Measurements from ENCODE around the gene P3H2. TPM values are rescaled to one million over a fixed set of nuclear protein-coding genes. Genes with fewer than 3 reads are reported as not detected.

P3H2 gene
- total and polyA plus RNA-seq, 2 of the 4 experiments (the other 2 are of a cell fraction), result 54.7 to 64.3 TPM

- Histone ChIP-seq H3K14ac (replicated peaks; ENCODE audit: low read depth, low read length) (0 out of 2 replicates have a peak overlapping the region, but pooled peaks have one; percentile 22), H3K9me1 (ENCODE audit: insufficient read depth, low read length) (peaks cover 3% of the 10 kb centered on the region; the same call in 1 of the 2 replicates), H2BK5ac (ENCODE audit: low read depth, low read length, poor library complexity, severe bottlenecking) (no peak overlapping the region), H3K36me3 (ENCODE audit: control insufficient read depth, insufficient read depth, low read length) (peaks cover 12% of the 10 kb centered on the region), H2AFZ (replicated peaks; ENCODE audit: low read length, poor library complexity) (no peak overlapping the region), H3K9ac (ENCODE audit: low read depth, low read length) (no peak overlapping the region), H3K79me1 (ENCODE audit: low read depth in 1 of 2, low read length in 2 of 2) (peaks cover 0 to 7% of the 10 kb centered on the region in 2 experiments; a peak in 3 of 4 replicates), H3K27ac (ENCODE audit: insufficient read depth, low read length) (no peak overlapping the region), H3K27me3 (ENCODE audit: control insufficient read depth, insufficient read depth, low read length) (no peaks in the 10 kb centered on the region), H3K4me3 (ENCODE audit: insufficient read depth, low read depth, low read length) (no peak overlapping the region), H4K5ac (ENCODE audit: low read depth, low read length) (no peak overlapping the region), H3K23ac (ENCODE audit: low read depth, low read length) (no peak overlapping the region), H3K56ac (ENCODE audit: extremely low read depth, insufficient read depth, low read length) (no peak overlapping the region), H3K9me3 (ENCODE audit: control insufficient read depth, insufficient read depth, low read length) (no peaks in the 10 kb centered on the region), H3K4me2 (ENCODE audit: low read depth, low read length) (no peak overlapping the region), H2BK120ac (ENCODE audit: low read depth, low read length) (no peak overlapping the region), H4K20me1 (ENCODE audit: insufficient read depth, low read length) (no peaks in the 10 kb centered on the region), H4K91ac (ENCODE audit: insufficient read depth, low read depth, low read length) (no peak overlapping the region), H2BK15ac (ENCODE audit: low read depth, low read length) (no peak overlapping the region), H4K8ac (ENCODE audit: low read depth in 2 of 2, low read length in 2 of 2) (no peak overlapping the region), H2AK9ac (replicated peaks; ENCODE audit: low read depth, low read length, poor library complexity) (no peak overlapping the region), H3K4ac (ENCODE audit: low read depth, low read length) (no peak overlapping the region), H2AK5ac (ENCODE audit: low read depth, low read length) (peak overlapping the region; percentile 61; the same call in 1 of the 2 replicates), H2BK20ac (ENCODE audit: low read depth, low read length) (no peak overlapping the region), H3K18ac (ENCODE audit: low read depth, low read length) (no peak overlapping the region), H3K4me1 (ENCODE audit: control insufficient read depth, insufficient read depth, low read length) (peaks cover 2% of the 10 kb centered on the region; the same call in 1 of the 2 replicates)
- ChIA-PET POLR2A (ENCODE audit: unreplicated experiment) (no interaction called here), CTCF (interaction anchor here (0.7 kb wide), 1 partner anchor 14 kb away, joined by 3 read pairs; no protein-coding TSS in a partner anchor)
- peak; percentile 64 for ATAC-seq (ENCODE audit: low read depth)
- no TSS peak for BruUV-seq (replicated peaks)
- dilution Hi-C loops (cut with HindIII; ENCODE audit: low sequenced_read_pairs, unreplicated experiment), result no loop called here
- WGBS, 2 experiments (ENCODE audit: extremely low coverage in 2 of 2, insufficient read length in 1 of 2), result no CpG with 5 or more reads among the region's 4 CpGs
- DNase-seq, result peak; percentile 31
- intact Hi-C loops (cut with micrococcal nuclease), result no loop called here
- in situ Hi-C loops (cut with MboI; ENCODE audit: low sequenced_read_pairs), result no loop called here
- TF ChIP-seq FOS (IDR thresholded peaks at IDR 0.05; ENCODE audit: low read depth, low read length) (no peak), RFX5 (IDR thresholded peaks at IDR 0.05; ENCODE audit: low read depth, low read length) (no peak), RCOR1 (IDR thresholded peaks at IDR 0.05; ENCODE audit: insufficient replicate concordance, low read length) (no peak), NFE2L2 (IDR thresholded peaks at IDR 0.05; ENCODE audit: low read depth, low read length) (no peak), POLR2A (IDR thresholded peaks at IDR 0.05; ENCODE audit: low read depth, low read length) (no peak), RAD21 (IDR thresholded peaks at IDR 0.05; ENCODE audit: low read length) (no peak), MXI1 (IDR thresholded peaks at IDR 0.05; ENCODE audit: borderline replicate concordance, low read depth, low read length) (no peak), MAZ (IDR thresholded peaks at IDR 0.05; ENCODE audit: borderline replicate concordance, low read depth, low read length) (no peak), SMC3 (IDR thresholded peaks at IDR 0.05; ENCODE audit: low read depth, low read length) (no peak), USF2 (IDR thresholded peaks at IDR 0.05; ENCODE audit: low read depth, low read length) (no peak), CHD1 (IDR thresholded peaks at IDR 0.05; ENCODE audit: low read depth, low read length) (no peak), ELK1 (IDR thresholded peaks at IDR 0.05; ENCODE audit: borderline replicate concordance, low read depth, low read length) (no peak), MAFK (IDR thresholded peaks at IDR 0.05; ENCODE audit: low read depth, low read length) (no peak), CTCF (conservative IDR thresholded peaks at IDR 0.05; ENCODE audit: low read depth, low read length) (no peak), CEBPB (IDR thresholded peaks at IDR 0.05; ENCODE audit: low read depth, low read length) (no peak)
These were observed 145.2 kb downstream of the P3H2 start for GRCh38 chr3:189975391-189975990.

Data from IMR-90 (cell line).